Measurements from ENCODE around the gene SLC32A1.

Gene SLC32A1

GRCh38 chr20:38723848-38724625 lies at the start of gene SLC32A1:
SLC32A1 (plus strand) TSS chr20:38724486; CDS start chr20:38724725, 239 bp downstream.
- DNase-seq, result no peak

GRCh38 chr20:38674765-38675133 lies 49.5 kb upstream of the SLC32A1 start:
- DNase-seq, result no peak

- no peak for DNase-seq
Measured at GRCh38 chr20:38676576-38676975, 47.7 kb upstream of the SLC32A1 start.

- peak; percentile 39 for DNase-seq
Measured at GRCh38 chr20:38680500-38681306, 43.6 kb upstream of the SLC32A1 start.

- DNase-seq, result no peak
Measured at GRCh38 chr20:38685271-38685670, 39.0 kb upstream of the SLC32A1 start.

GRCh38 chr20:38685853-38686473 lies 38.3 kb upstream of the SLC32A1 start:
- DNase-seq, result peak; percentile 52

GRCh38 chr20:38692436-38693411 lies 31.6 kb upstream of the SLC32A1 start:
- DNase-seq, result peak; percentile 65

GRCh38 chr20:38697306-38697705 lies 27.0 kb upstream of the SLC32A1 start:
- DNase-seq, result no peak

- DNase-seq, result no peak
Measured at GRCh38 chr20:38698541-38698940, 25.7 kb upstream of the SLC32A1 start.

- no peak for DNase-seq
Measured at GRCh38 chr20:38700141-38700540, 24.1 kb upstream of the SLC32A1 start.

- no peak for DNase-seq
Measured at GRCh38 chr20:38700926-38701325, 23.4 kb upstream of the SLC32A1 start.

GRCh38 chr20:38703526-38703925 lies 20.8 kb upstream of the SLC32A1 start:
- DNase-seq, result no peak

GRCh38 chr20:38704136-38704535 lies 20.1 kb upstream of the SLC32A1 start:
- DNase-seq, result no peak

- no peak for DNase-seq
Measured at GRCh38 chr20:38706509-38706908, 17.8 kb upstream of the SLC32A1 start.

GRCh38 chr20:38714308-38714707 lies 10.0 kb upstream of the SLC32A1 start:
- no peak for DNase-seq

GRCh38 chr20:38715646-38716045 lies 8.6 kb upstream of the SLC32A1 start:
- no peak for DNase-seq

- DNase-seq, result no peak
Measured at GRCh38 chr20:38722683-38723016, 1.6 kb upstream of the SLC32A1 start.

GRCh38 chr20:38723017-38723847 lies 1.1 kb upstream of the SLC32A1 start:
- DNase-seq, result peak; percentile 24

- DNase-seq, result no peak
Measured at GRCh38 chr20:38724626-38725147, 401 bp downstream of the SLC32A1 start.

GRCh38 chr20:38725148-38725901 lies 1.0 kb downstream of the SLC32A1 start:
- no peak for DNase-seq
